Hepatocyte (in vitro differentiated cells): ENCODE results near the gene DOK6. TPM values are rescaled to one million over a fixed set of nuclear protein-coding genes. Genes with fewer than 3 reads are reported as not detected.

Source experiments
- DNase-seq: peaks from one replicate; pipeline ENCODE4 v3.0.0-alpha.2; 2016; ENCODE audit warnings: low spot score
- H2AFZ ChIP-seq: fragments of 200-600 bp; sonication (generic); 2 replicates; pipeline ENCODE4 v1.6.0; 2016; ENCODE audit warnings: antibody characterized with exemption, mild to moderate bottlenecking
- H3K27ac ChIP-seq: fragments of 200-600 bp; sonication (generic); 2 replicates; pipeline ENCODE4 v1.5.1; 2016; ENCODE audit warnings: mild to moderate bottlenecking
- H3K27me3 ChIP-seq: fragments of 200-600 bp; sonication (generic); 2 replicates; pipeline ENCODE4 v1.6.1; 2016
- H3K36me3 ChIP-seq: fragments of 200-600 bp; sonication (generic); replicated peaks from 2 replicates; pipeline ENCODE4 v1.5.1; 2016; ENCODE audit warnings: low read depth; ENCODE audit not compliant: insufficient read depth
- H3K4me1 ChIP-seq: fragments of 200-600 bp; sonication (generic); 2 replicates; pipeline ENCODE4 v1.5.1; 2016; ENCODE audit warnings: mild to moderate bottlenecking, moderate library complexity; ENCODE audit not compliant: insufficient read depth
- H3K4me2 ChIP-seq: fragments of 200-600 bp; sonication (generic); 2 replicates; pipeline ENCODE4 v1.6.0; 2016
- H3K4me3 ChIP-seq: fragments of 200-600 bp; sonication (generic); 2 replicates; pipeline ENCODE4 v1.5.1; 2016; ENCODE audit warnings: mild to moderate bottlenecking
- H3K79me2 ChIP-seq: fragments of 200-600 bp; sonication (generic); 2 replicates; pipeline ENCODE4 v1.6.0; 2017; ENCODE audit warnings: mild to moderate bottlenecking
- H3K9me2 ChIP-seq: fragments of 200-600 bp; sonication (generic); replicated peaks from 2 replicates; pipeline ENCODE4 v1.6.0; 2017; ENCODE audit warnings: mild to moderate bottlenecking; ENCODE audit not compliant: insufficient read depth
- H3K9me3 ChIP-seq: fragments of 200-600 bp; sonication (generic); 2 replicates; pipeline ENCODE4 v1.5.1; 2016; ENCODE audit warnings: low read depth, mild to moderate bottlenecking
- H4K20me1 ChIP-seq: fragments of 200-600 bp; sonication (generic); 2 replicates; pipeline ENCODE4 v1.6.0; 2016; ENCODE audit warnings: mild to moderate bottlenecking; ENCODE audit not compliant: insufficient read depth, poor library complexity, severe bottlenecking
- EZH2 ChIP-seq: fragments of 200-600 bp; sonication (generic); IDR thresholded peaks from 2 replicates; pipeline ENCODE4 v1.6.1; 2016; ENCODE audit warnings: antibody characterized with exemption, mild to moderate bottlenecking, borderline replicate concordance
- EZH2phosphoT487 ChIP-seq: fragments of 200-600 bp; sonication (generic); IDR thresholded peaks from one replicate; pipeline ENCODE4 v1.6.1; 2018; ENCODE audit warnings: antibody characterized with exemption, mild to moderate bottlenecking, low read depth, moderate library complexity; ENCODE audit not compliant: unreplicated experiment, severe bottlenecking
- WGBS: methylation state at CpG from one replicate; pipeline ENCODE4 v1.1.6; 2016; ENCODE audit warnings: low lambda C conversion rate; ENCODE audit errors: missing lambda C conversion rate; 5-methylcytosine and 5-hydroxymethylcytosine counted together
- polyA plus RNA-seq: library from polyadenylated mRNA; unstranded; fragments of >200 nt; fragmentation: Nextera tagmentation; extraction: Ambion mirVana; gene quantifications from 2 replicates; pipeline ENCODE4 v1.2.1, GENCODE V29; 2016
- total RNA-seq: library from RNA; depleted of rRNA; stranded (reverse); fragments of >200 nt; gene quantifications from 2 replicates; pipeline ENCODE4 v1.2.3, GENCODE V29; 2014
- TF ChIP-seq, protein P1 (sequence below): fragments of 200-600 bp; sonication (generic); IDR thresholded peaks from 2 replicates; pipeline ENCODE4 v1.5.1; 2016; ENCODE audit warnings: antibody characterized with exemption, mild to moderate bottlenecking; ENCODE audit not compliant: poor library complexity

The DOK6 gene
- total and polyA plus RNA-seq, 2 experiments from 2014 or later: 2.6 to 4.0 TPM

DNA sequence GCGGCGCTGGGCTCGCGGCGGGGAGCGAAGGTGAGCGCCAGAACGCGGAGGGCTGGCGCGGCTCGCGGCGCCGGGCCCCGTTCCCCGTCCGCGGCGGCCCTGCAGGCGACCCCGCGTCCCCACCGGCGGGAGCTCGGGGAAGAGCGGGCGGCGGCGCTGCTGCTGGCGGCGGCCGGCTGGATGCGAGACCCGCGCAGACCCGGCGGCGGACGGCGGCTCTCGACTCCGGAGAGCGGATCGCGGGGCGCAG is 213 bp downstream of the DOK6 start:
- Histone ChIP-seq H3K27ac (no peak overlapping the region), H3K4me3 (peak overlapping the region; percentile 61), H3K9me2 (no peaks in the 10 kb centered on the region), H3K4me1 (peaks cover 3% of the 10 kb centered on the region), H3K79me2 (no peaks in the 10 kb centered on the region), H4K20me1 (no peaks in the 10 kb centered on the region), H3K36me3 (no peaks in the 10 kb centered on the region), H2AFZ (peak overlapping the region; percentile 72), H3K9me3 (no peaks in the 10 kb centered on the region), H3K4me2 (peak overlapping the region; percentile 96), H3K27me3 (peaks cover 24% of the 10 kb centered on the region)
- no peak for DNase-seq
- WGBS: under 1% methylated on average over 27 of the region's 47 CpGs
- TF ChIP-seq, protein P1, sequence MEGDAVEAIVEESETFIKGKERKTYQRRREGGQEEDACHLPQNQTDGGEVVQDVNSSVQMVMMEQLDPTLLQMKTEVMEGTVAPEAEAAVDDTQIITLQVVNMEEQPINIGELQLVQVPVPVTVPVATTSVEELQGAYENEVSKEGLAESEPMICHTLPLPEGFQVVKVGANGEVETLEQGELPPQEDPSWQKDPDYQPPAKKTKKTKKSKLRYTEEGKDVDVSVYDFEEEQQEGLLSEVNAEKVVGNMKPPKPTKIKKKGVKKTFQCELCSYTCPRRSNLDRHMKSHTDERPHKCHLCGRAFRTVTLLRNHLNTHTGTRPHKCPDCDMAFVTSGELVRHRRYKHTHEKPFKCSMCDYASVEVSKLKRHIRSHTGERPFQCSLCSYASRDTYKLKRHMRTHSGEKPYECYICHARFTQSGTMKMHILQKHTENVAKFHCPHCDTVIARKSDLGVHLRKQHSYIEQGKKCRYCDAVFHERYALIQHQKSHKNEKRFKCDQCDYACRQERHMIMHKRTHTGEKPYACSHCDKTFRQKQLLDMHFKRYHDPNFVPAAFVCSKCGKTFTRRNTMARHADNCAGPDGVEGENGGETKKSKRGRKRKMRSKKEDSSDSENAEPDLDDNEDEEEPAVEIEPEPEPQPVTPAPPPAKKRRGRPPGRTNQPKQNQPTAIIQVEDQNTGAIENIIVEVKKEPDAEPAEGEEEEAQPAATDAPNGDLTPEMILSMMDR: no peak
- no peak for TF ChIP-seq EZH2phosphoT487
- TF ChIP-seq EZH2: no peak

DNA sequence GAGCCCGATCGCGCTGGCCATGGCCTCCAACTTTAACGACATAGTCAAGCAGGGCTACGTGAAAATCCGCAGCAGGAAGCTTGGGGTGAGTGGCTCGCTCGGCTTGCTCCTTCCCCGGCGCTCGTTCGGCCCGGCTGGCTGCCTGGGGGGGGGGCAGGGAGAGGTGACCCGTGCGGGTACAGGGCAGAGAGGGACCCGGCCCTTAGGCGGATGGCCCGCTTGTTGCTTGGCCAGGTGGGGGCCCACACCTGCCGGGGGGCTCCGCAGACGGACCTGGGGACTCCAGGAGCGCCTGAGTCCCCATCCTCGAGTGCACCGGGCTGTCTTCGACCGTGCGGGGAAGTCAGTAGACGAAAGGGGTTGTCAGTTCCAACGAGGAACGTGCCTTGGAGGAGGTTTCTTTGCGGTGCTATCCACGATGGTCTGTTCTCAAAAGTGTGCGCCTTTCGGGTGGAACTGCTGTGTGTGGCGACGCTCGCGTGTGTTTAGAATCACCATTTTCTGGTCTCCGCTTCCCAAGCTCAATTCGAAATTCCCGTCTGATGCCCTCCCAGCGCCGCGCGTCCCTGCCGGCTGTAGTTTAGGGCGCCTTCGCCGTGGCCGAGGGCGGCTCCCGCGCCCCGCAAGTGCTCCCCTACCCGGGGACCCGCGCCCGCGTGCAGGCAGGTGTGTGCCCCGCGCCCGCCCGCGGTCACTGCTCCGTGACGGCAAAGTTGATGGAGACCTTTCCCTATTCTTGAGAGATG is 711 bp downstream of the DOK6 start:
- H3K27me3 ChIP-seq: peaks cover 24% of the 10 kb centered on the region
- no peaks in the 10 kb centered on the region for H4K20me1 ChIP-seq
- H3K79me2 ChIP-seq: no peaks in the 10 kb centered on the region
- 1% methylated on average over 56 of the region's 66 CpGs for WGBS
- H3K27ac ChIP-seq: no peak overlapping the region
- H3K9me3 ChIP-seq: no peaks in the 10 kb centered on the region
- H3K36me3 ChIP-seq: no peaks in the 10 kb centered on the region
- no peaks in the 10 kb centered on the region for H3K9me2 ChIP-seq
- TF ChIP-seq EZH2phosphoT487 (no peak), EZH2 (no peak)
- TF ChIP-seq, protein P1: no peak
- H3K4me3 ChIP-seq: peak overlapping the region; percentile 61
- H2AFZ ChIP-seq: peak overlapping the region; percentile 72
- DNase-seq: peak; percentile 32
- peak overlapping the region; percentile 96 for H3K4me2 ChIP-seq
- peaks cover 3% of the 10 kb centered on the region for H3K4me1 ChIP-seq

DNA sequence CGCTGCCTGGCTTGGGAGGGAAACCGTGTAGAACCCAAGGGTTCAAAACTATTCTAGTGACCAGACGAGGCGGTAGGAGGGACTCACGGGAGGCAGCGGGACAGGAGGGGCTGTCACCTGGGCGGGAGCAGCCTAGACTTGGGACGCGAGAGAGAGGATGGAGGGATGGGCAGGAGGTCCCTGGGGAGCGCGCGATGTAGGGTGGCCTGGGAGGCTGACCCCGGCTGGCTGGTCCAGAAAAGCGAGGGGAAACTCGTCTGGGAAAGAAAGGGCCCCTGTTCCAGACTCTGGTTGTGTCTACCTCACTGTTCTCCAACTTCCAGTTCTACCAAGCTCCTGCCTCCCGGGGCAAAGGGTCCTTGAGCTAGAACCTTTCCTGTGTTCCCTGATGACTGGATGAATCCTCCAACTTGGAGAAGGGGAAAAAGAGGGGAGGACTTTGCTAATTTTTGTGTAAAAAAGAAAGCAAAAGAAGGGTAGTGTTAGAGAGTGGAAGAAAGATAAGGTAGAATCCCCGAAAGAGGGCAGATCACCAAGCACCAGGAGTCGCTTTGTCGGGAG is 1.4 kb downstream of the DOK6 start:
- no peaks in the 10 kb centered on the region for H3K79me2 ChIP-seq
- H3K4me3 ChIP-seq: peak overlapping the region; percentile 61
- peaks cover 3% of the 10 kb centered on the region for H3K4me1 ChIP-seq
- DNase-seq: peak; percentile 10
- TF ChIP-seq, protein P1: no peak
- TF ChIP-seq EZH2 (no peak), EZH2phosphoT487 (no peak)
- H3K9me3 ChIP-seq: no peaks in the 10 kb centered on the region
- no peak overlapping the region for H3K27ac ChIP-seq
- H3K4me2 ChIP-seq: peak overlapping the region; percentile 96
- no peaks in the 10 kb centered on the region for H3K9me2 ChIP-seq
- 4% methylated on average over 19 of the region's 19 CpGs for WGBS
- no peaks in the 10 kb centered on the region for H3K36me3 ChIP-seq
- peak overlapping the region; percentile 72 for H2AFZ ChIP-seq
- no peaks in the 10 kb centered on the region for H4K20me1 ChIP-seq
- H3K27me3 ChIP-seq: peaks cover 24% of the 10 kb centered on the region
